T-helper 2 cell (primary cell): ENCODE data around the gene PTPN3.

Experiments
- DNase-seq, 5 experiments: peaks; one replicate each; pipeline versions ENCODE4 v3.0.0 to v3.0.0-alpha.2; 2012 to 2022

The PTPN3 gene

DNA sequence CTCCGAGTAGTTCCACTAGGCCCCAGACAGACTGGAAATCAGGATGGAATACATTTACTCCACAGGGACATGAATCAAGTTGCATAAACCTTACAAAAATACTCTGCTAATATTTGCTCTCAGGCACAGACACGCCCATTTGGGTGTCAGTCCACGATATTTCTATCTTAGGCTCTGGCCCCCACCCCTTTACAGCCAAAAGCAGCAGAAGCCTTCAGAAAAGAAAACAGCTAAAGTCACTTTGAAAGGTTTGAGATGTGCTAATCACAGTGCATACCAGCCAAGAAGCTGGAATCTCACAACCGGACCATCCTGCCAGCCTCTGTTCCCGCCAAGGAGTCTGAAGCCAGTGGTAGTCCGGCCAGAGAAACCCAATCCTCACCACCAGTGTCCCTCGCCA lies 22.6 kb downstream of the PTPN3 start:
- DNase-seq, result no peak

GRCh38 chr9:109474944-109475343 lies 23.2 kb downstream of the PTPN3 start:
- DNase-seq, result no peak

DNA sequence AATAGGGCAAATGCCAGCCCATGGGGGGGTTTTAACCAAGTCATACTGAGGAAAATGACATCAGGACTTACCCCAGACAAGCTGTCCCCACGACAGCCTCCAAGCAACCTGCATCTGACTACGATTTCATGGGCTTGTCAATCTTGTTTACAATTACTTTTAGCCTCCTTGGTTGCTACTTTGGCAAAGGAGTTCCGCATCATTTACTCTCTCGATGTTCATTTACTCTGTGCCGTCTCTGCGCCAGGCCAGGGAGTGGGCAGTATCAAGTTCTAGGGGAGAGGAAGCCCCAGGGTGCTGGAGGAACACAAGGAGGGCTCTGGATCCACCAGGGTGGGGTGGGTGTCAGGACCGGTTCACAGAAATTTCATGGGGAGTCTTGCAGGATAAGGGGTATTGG lies 23.9 kb downstream of the PTPN3 start:
- DNase-seq, result no peak

GRCh38 chr9:109473329-109473728 lies 24.8 kb downstream of the PTPN3 start:
- no peak for DNase-seq

DNA sequence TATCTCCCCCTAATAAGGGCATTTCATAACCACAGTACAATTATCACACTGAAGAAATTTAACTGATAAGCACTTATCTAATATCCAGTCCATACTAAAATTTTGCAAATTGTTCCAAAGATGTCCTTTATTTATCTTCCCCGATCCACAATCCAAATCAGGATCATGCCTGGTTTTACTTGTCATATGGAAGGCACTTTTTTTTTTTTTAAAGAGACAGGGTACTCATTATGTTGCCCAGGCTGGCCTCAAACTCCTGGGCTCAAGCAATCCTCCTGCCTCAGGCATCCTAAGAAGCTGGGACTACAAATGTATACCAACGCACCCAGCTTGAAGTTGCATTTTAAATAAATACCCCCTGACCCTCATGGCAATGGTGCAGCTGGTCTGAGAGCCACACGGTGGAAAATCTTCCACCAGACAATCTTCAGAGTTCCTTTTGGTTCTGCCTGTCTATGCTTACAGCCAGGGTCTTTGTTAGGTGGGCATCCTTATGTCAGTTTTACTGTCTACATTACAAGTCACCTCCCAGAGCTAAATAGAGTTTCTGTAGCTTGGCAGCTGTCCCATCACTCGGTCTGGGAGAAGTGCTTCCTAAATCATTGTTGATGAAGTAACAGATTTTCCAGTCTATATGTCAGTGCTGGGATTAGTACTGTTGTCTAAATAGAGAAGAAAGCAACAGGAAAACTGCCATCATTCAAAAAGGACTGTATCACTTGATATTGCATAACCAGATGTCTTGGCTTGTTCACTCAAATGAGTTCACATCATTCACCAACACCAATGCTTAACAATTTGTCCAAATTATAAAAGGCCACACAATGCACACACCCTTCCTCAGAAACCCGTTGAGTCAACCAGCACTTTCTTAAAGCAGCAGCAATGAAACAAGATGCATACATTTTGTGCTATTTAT lies 26.4 kb downstream of the PTPN3 start:
- DNase-seq, result no peak

- DNase-seq, result peak in 4 of 5 experiments; percentile 17 to 87 (median 32)
Observed at GRCh38 chr9:109469646-109470358, 28.3 kb downstream of the PTPN3 start.

GRCh38 chr9:109468927-109469326 lies 29.2 kb downstream of the PTPN3 start:
- DNase-seq, result no peak

DNA sequence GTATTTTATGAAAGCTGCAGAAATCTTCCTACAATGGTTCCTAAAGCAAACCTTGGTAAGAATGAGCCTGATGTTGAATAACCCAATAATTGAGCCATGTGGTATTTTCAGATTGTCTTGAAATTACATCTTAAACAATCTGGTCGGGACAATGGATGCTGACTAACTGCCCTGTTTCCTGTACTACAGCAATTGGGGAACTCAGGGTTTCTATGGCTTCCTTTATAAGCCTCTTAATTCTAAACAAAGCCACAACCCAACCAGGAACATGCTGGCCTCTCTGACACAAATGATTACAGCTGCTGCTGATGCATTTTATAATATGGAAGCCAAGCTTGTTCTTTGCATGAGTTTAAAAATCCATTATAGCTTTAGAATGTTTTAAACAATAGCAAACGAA lies 30.2 kb downstream of the PTPN3 start:
- peak in 1 of 5 experiments; percentile 88 for DNase-seq

DNA sequence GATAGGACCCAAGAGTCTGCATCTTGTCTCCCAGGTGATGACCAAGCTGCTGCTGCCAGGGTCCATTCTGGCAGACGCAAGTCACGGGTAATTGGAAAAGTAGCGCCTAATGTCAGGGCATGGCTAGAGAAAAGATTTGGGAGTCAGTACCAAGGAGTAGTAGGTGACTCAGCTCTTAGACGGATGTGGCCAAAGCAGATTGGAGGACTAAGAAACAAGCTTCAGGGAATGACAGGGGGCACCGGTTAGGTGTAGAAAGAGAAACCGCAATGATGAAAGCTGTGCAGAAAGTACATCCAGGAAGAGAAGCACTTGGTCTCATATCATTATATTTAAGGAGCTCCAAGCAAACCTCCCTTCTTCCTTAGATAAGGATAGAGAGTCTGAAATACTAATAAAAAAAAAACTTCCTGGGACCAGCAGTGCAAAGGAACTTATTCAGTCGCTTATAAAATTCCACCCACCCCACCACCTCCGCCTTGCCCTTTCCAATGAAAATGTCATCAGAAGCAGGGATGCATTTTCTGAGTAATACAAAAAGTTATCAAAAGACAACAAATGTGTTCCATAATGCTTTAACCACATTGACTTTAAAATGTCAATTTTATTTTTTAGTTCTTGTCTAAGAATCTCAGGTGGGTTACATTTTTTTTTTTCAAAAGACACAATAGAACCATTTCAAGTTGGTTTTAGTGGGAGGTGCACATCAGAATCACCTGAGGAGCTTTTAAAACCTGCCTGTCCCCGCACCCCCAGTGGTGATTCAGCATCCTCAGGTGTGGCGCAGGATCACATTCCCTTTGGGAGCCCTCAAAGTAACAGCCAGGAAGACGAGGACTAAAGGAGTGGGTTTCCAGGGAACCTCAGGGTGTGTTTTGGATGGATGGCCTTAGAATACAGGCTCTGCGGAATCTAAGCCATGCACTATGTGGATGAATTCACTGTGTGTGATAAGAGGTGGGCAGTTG lies 31.2 kb downstream of the PTPN3 start:
- peak in 1 of 5 experiments; percentile 64 for DNase-seq

- DNase-seq, result peak in 1 of 5 experiments; percentile 93
Observed at GRCh38 chr9:109463924-109464625, 34.0 kb downstream of the PTPN3 start.

- no peak for DNase-seq
Observed at GRCh38 chr9:109460576-109460975, 37.5 kb downstream of the PTPN3 start.

DNA sequence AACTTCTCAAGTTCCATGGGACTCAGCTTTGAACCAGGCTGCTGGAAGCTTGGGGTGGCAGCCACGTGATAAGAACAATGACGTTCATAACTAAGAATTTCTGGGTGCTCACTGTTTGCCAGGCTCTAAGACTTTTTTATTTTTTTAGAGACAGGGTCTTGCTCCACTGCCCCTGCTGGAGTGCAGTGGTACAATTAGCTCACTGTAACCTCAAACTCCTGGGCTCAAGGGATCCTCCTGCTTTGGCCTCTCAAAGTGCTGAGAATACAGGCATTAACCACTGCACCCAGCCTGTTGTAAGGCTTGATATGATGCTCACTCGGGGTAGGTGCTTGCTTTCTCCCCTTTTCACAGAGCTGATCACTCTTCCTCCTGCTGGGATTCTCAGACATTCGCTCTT lies 38.7 kb downstream of the PTPN3 start:
- peak in 1 of 5 experiments; percentile 33 for DNase-seq

- no peak for DNase-seq
Observed at GRCh38 chr9:109458453-109459211, 39.5 kb downstream of the PTPN3 start.

- no peak for DNase-seq
Observed at GRCh38 chr9:109456811-109457210, 41.3 kb downstream of the PTPN3 start.

GRCh38 chr9:109455861-109456260 lies 42.2 kb downstream of the PTPN3 start:
- DNase-seq, result no peak

- DNase-seq, result no peak
Observed at GRCh38 chr9:109455391-109455790, 42.7 kb downstream of the PTPN3 start.

- DNase-seq, result no peak
Observed at GRCh38 chr9:109454601-109455155, 43.4 kb downstream of the PTPN3 start.

DNA sequence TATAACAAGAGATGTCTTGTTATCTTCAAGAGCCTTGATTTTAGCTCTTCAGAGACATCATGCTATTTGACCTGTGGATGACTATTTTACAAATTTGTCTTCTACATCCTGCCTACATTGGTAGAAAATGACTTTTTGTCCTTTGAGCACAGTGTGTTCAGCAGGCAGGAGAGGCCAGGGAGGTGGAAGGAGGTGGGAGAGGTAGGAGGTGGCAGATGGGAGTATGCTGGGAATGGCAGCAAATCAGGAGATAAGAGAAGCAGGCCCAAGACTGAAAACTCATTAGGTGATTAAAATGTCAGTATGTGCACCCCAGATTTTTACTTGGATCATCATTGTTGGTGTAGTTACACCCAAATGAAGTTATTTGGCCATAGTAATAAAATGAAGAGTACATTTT lies 44.1 kb downstream of the PTPN3 start:
- DNase-seq, result no peak

DNA sequence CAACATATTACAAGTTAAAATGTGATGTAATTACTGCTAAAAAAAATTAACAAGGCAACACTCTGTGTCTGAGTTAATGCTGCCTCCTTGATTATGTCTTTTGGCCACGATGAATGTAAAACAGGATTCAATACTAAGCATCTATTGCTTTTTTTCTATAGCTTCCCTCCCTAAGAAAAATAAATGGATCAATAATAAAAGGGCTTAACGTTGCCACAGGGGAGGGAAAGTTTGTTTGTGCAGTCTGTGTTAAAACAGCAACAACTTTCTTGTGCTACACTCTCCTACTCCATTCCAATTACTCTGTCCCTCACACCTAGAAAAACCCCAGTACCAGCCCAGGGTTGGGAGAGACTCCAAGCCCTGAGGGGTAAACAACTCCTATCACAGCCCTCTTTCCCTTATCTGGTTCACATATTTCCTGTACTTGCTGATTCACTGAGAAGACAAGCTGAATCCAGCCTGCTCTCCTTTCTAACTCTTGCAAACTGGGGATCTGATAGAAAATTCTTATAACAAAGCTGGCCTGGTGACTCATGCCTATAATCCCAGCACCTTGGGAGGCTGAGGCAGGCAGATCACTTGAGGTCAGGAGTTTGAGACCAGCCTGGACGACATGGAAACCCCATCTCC lies 44.8 kb downstream of the PTPN3 start:
- DNase-seq, result no peak

DNA sequence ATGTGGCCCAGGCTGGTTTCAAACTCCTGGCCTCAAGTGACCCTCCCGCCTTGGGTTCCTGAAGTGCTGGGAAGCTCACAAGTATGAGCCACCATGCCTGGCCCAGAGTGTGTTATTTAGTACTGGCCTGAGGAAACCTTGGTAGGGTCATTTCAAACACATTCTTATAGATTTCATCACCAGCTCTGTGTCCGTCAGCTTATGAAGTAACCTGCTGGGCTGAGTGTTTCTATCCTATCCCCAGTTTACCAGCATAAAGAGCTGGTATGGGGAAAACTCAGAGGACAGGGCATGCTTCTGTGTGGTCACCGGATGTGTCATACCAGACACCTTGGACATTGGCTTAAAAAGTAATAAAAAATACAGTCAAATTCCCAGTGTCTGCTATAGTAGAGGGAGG lies 45.3 kb downstream of the PTPN3 start:
- no peak for DNase-seq
